HG03520 (cell line): ENCODE measurements around the gene SPACA5.
"Not testable (repeated sequence)": the region's sequence is repeated elsewhere in the genome, so short reads cannot be mapped to it uniquely, and the experiment has no call there.

ENCODE experiments used
- ATAC-seq: cut with Tn5 transposase; IDR thresholded peaks from one replicate; pipeline ENCODE4 v1.9.1; 2021; ENCODE audit warnings: mild to moderate bottlenecking, moderate library complexity; ENCODE audit not compliant: unreplicated experiment

The SPACA5 gene

DNA sequence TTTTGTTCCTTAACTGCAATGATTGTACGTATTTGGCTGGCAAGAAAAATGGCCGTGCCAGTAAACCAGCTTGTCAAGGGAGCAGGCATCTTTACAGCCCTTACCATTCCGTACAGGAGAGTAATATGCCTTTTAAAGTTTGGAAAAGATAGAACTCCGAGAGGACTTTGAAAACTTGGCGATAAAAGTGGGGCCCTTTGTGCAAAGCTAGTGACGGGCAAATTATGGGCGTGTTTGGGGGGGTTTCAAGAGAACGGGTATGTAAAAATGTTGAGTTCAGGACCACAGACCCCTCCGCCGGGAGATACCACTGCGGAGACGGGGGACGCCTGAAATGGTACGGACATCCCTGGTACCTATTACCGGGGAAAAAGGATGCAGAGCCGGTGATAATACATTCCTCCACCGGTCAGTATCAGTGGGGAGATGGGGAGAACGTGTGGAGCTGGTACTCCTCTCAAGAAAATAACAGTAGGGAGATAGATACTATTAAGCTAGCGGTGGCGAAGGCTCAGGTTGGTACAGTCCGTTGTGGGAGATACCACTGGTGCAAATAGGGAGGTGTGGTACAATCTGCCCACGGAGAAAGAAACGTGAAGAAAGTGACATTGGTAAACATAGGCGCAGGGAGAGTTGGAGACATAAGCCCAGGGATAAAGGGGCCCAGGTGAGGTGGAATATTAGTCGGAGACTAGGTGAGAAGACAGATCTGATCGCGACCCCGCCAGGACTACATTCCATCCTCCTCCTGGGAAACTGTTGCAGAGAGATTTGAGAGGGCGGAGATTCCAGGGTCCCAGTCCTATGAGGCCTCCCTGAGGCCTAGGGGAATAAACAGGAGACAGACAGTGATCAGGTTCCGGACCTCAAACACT is 14.5 kb downstream of the SPACA5 start:
- ATAC-seq, result no peak

DNA sequence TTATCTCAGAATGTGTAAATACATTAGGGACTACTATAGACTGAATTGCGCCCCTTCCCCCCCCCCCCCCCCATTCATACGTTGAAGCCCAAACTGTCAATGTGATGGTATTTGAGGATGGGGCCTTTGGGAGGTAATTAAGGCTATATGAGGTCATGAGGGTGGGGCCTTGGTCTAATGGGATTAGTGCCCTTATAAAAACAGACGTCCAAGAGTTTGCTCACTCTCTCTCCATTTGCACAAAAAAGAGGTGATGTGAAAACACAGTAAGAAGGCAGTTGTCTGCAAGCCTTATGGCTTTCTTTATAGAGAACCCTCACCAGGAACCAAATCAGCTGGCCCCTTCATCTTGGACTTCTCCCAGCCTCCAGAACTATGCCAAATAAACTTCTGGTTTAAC is 15.3 kb downstream of the SPACA5 start:
- ATAC-seq, result no peak

DNA sequence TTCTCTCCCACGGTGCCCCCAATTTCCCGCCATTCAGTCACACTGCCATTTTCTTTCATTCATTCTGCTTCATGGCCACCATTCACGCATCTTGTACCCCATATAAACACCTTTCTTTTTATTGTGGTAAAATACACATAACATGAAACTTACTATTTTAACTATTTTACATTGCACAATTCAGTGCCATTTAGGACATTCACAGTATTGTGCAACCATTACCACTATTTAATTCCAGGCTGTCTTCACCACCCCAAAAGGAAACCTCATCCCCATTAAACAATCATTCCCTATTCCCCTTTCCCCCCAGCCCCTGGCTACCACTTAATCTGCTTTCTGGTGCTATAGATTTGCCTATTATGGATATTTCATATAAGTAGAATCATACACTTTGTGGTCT is 15.9 kb downstream of the SPACA5 start:
- no peak for ATAC-seq

DNA sequence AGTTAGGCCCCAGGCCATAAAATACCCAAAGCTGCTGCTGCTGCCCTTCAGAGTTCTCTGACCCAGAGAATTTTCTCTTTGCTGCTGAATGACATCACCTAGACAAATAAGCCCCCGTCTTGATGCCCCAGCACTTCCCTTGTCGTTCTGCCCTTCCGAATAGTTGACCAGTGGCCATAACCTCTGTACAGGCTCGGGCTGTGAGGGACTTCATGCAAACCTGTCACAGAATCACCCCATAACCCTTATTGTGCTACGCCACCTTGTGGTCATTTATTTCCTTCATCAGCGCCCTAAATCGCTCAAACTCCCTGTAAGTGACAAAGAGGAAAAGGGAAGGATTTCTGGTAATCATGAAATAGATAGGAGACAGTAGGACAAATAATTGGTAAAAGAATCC is 18.8 kb downstream of the SPACA5 start:
- no peak for ATAC-seq

DNA sequence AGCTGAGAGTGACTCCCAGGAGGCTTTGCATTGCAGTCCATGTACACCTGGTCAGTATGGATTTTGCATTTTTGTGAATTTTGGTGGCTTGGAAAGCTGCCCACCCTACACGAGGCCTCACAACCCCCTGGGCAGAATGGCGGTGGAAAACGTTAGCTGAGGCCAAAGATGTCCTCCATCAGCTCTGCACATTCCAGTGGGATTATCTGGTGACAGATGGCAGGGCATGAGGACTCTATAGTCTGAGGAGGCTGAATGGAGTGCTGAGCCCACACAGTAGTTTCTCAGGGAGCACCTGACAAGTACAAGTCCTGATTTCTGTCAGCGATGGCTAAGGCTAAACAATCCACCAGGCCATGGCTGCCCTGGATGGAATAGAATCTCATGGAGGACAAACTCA is 20.8 kb downstream of the SPACA5 start:
- ATAC-seq, result not testable (repeated sequence)

DNA sequence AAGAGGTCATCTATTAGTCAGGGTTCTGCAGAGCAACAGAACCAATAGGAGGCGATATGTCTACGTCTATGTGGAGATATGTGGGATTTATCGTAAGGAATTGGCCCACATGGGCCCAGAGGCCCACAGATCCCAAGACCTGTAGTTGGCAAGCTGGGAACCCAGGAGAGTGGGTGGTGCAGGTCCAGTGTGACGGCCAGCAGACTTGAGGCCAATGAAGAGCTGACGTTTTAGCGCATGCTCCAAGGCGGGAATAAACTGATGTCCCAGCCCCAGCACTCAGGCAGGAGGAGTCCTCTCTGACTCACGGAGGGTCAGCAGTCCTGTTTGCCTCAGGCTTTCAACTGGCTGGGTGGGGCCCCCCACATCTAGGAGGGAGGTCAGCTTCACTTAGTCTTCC is 21.3 kb downstream of the SPACA5 start:
- no peak for ATAC-seq

DNA sequence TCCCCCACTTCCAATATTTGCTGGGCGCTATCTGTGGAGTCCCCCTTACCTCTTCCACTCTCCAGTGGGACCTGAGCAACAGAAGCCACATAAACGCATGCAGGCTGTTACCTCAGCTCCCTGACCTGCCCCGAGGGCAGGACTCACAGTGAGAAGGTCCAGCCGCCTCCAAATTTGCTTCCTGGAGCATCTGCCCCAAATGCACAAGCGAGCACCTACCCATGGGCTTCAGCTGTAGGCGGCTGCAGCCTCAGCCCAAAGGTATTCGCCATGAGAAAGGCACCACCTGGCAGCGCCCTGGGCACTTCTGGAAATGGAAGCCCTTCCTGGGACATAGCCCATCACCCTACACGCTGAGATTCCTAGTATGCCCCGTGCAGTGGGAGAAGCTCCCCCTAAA is 23.4 kb downstream of the SPACA5 start:
- no peak for ATAC-seq

DNA sequence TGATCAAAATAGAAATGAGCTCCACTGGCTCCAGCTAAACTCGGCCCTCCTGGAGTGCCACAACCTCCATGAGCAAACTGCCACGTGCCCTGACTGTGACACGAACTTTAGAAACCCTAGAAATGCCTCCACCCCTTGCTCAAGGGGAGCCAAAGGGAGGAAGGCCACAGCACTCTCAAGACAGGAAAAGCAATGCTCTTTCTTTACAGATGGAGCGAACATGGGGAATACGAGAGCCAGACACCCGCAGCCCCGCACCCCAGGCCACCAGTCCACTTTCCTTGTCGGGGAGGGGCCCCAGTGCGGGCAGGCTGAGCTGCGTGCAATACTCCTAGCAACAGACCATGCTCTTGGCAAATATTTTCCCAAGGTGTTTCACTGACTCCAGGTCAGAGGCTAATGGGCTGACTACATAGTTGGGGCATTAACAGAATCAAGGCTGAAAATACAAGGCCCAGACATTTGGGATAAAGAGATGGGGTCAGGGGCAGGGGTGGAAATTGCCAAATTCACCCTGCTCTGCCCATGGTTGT is 23.9 kb downstream of the SPACA5 start:
- ATAC-seq, result not testable (repeated sequence)

DNA sequence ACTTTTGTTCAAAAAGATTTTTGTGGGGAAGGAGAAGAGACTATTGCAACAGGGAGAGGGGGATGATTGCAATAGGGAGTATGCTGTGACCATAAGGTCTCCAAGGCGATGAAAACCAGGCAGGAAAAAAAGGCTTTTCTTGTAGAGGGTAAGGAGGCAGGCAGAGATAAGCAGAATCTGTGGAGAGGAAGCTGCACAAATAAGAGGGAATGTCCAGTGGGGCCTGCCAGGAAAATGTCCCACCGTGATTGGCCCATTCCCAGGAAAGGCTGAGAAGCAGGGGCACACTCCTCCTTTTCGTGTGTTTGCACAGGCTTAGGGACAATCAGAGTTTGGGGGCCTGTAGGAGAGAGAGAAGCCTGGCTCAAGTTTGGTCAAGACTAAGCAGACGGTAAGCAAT is 29.1 kb downstream of the SPACA5 start:
- no peak for ATAC-seq

DNA sequence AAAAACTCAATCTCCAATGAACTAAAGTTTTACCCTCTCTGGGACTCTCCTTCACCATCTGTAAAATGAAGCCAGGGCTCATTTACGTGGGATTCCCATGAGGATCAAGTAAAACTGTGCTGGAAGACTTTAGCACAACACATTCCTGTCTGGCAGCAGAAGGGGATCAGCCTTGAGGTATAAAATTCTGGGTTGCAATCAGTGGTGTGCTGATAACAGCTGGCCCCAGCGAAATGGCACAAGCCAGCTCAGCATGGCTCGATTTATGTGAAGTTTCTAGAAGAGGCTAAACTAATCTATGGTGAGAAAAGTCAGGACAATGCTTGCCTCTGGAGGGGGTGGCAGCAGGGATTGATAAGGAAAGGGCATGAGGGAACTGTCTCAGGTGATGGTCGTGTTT is 36.3 kb downstream of the SPACA5 start:
- ATAC-seq, result no peak

DNA sequence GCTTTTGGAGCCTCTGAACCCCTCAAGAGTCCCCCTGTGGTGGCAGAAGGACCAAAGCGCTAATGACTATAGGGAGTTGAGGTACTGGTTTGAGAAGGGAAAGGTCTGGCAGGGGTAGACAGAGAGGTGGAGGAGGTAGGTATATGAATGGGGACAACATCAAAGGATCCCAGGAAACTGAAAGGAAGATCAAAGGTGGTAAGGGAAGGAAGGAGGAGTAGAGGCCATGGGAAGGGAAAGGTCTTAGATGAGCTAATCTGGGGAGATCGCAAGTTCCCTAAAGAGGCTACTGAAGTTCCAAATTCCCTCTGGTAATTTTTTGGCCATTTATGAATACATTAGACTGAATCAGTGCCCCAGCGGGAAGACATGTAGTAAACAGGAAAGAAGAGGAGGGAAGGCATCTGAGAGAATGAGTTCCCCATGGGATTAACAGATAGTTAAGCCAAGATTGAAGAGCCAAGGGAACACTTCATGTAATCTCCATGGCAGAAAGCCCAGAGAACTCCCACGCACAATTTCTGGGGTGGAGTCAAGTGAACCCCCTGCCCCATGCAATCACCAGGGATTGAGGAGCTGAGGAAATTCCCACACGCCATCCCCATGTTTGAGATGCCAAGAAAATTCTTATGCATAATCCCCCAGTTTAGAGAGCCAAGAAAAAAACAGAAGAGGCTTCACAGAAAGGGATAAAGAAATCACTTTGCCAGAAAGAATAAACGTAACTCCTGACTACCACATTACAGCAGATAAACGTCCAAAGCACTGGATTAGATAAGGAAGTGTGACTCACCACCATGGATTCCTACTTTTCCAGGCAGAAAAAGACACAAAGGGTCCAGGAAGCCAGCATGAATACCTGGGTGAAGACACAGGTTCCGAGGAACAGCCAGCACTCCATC is 38.9 kb downstream of the SPACA5 start:
- ATAC-seq, result no peak

DNA sequence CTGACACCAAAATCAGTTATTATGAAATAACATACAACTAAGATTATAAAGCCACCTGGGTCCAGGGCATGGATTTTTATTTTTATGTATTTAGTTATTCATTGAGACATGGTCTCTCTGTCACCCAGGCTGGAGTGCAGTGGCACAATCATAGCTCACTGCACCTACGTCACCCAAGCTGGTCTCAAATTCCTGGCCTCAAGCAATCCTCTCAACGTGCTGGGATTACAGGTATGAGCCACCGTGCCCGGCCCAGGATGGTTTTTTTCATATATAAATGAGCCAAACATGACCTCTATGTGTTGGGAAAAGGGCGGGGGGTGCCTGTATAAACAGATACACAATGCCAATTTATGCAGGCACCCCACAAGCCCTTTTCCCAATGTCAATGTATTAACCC is 40.1 kb downstream of the SPACA5 start:
- ATAC-seq, result no peak

DNA sequence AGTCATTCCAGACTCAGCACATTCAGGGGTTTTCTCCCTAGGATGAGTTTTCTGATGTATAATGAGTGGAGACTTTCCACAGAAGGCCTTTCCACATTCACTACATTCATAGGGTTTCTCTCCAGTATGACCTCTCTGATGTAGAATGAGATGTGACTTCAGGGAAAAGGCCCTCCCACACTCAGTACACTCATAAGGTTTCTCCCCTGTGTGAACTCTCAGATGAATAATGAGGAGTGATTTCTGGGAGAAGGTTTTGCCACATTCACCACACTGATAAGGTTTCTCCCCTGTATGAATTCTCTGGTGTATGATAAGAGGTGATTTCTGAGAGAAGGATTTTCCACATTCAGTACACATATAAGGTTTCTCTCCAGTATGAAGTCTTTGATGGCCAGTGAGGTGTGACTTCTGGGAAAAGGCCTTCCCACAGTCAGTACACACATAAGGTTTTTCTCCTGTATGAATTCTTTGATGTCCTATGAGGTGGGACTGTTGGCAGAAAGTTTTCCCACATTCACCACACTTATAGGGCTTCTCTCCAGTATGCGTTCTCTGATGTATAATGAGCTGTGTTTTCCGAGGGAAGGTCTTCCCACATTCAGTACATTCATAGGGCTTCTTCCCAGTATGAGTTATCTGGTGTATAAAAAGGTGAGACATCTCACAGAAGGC is 52.0 kb downstream of the SPACA5 start:
- no peak for ATAC-seq

DNA sequence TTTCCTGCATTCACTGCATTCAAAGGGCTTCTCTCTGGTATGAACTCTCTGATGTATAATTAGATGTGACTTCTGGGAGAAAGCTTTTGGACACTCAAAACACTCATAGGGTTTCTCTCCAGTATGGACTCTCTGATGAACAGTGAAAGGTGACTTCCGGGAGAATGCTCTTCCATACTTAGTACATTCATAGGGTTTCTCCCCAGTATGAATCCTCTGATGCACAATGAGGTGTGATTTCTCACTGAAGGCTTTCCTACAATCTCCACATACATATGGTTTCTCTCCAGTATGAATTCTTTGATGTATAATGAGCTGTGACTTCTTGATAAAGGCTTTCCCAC is 52.5 kb downstream of the SPACA5 start:
- ATAC-seq, result no peak
